HEK293 (cell line): ENCODE results near the gene LGALS3BP.
A peak's percentile ranks its signal among the peaks of the same experiment; 100 is the strongest.

Source experiments
- GLIS1 ChIP-seq: fragments of 450-650 bp; formaldehyde crosslinking; IDR thresholded peaks from 2 replicates; pipeline ENCODE4 v1.5.1; 2016; ENCODE audit warnings: missing biosample characterization, missing genetic modification characterization
- KLF8 ChIP-seq: fragments of 450-650 bp; formaldehyde crosslinking; IDR thresholded peaks from 2 replicates; pipeline ENCODE4 v1.5.1; 2016; ENCODE audit warnings: missing biosample characterization, missing genetic modification characterization
- KLF9 ChIP-seq: fragments of 450-650 bp; formaldehyde crosslinking; IDR thresholded peaks from 2 replicates; pipeline ENCODE4 v1.5.1; 2016; ENCODE audit warnings: missing biosample characterization, missing genetic modification characterization, low read depth
- SP2 ChIP-seq: fragments of 450-650 bp; formaldehyde crosslinking; IDR thresholded peaks from 2 replicates; pipeline ENCODE4 v1.5.1; 2016; ENCODE audit warnings: missing biosample characterization, missing genetic modification characterization
- SP3 ChIP-seq: fragments of 450-650 bp; formaldehyde crosslinking; IDR thresholded peaks from 2 replicates; pipeline ENCODE4 v1.5.1; 2016; ENCODE audit warnings: missing biosample characterization, missing genetic modification characterization
- SP7 ChIP-seq: fragments of 450-650 bp; formaldehyde crosslinking; IDR thresholded peaks from 2 replicates; pipeline ENCODE4 v1.5.1; 2016; ENCODE audit warnings: missing biosample characterization, missing genetic modification characterization
- ZBTB20 ChIP-seq: fragments of 450-650 bp; formaldehyde crosslinking; IDR thresholded peaks from 2 replicates; pipeline ENCODE4 v1.5.1; 2016; ENCODE audit warnings: missing biosample characterization, missing genetic modification characterization
- ZBTB8A ChIP-seq: fragments of 450-650 bp; formaldehyde crosslinking; IDR thresholded peaks from 2 replicates; pipeline ENCODE4 v1.5.1; 2016; ENCODE audit warnings: missing biosample characterization, missing genetic modification characterization
- ZFP69B ChIP-seq: fragments of 450-650 bp; formaldehyde crosslinking; IDR thresholded peaks from 2 replicates; pipeline ENCODE4 v1.5.1; 2016; ENCODE audit warnings: missing biosample characterization, missing genetic modification characterization
- ZNF335 ChIP-seq: fragments of 450-650 bp; formaldehyde crosslinking; conservative IDR thresholded peaks from 2 replicates; pipeline ENCODE4 v1.5.1; 2016; ENCODE audit warnings: missing biosample characterization, missing genetic modification characterization
- ZNF600 ChIP-seq: fragments of 450-650 bp; formaldehyde crosslinking; IDR thresholded peaks from 2 replicates; pipeline ENCODE4 v1.5.1; 2016; ENCODE audit warnings: missing biosample characterization, missing genetic modification characterization
- ZNF610 ChIP-seq: fragments of 450-650 bp; formaldehyde crosslinking; IDR thresholded peaks from 2 replicates; pipeline ENCODE4 v1.5.1; 2016; ENCODE audit warnings: missing biosample characterization, missing genetic modification characterization, borderline replicate concordance
- ZNF629 ChIP-seq: fragments of 450-650 bp; formaldehyde crosslinking; IDR thresholded peaks from 2 replicates; pipeline ENCODE4 v1.5.1; 2017; ENCODE audit warnings: missing biosample characterization, missing genetic modification characterization
- ZNF658 ChIP-seq: fragments of 450-650 bp; formaldehyde crosslinking; IDR thresholded peaks from 2 replicates; pipeline ENCODE4; 2016; ENCODE audit warnings: missing biosample characterization, missing genetic modification characterization
- ZNF785 ChIP-seq: fragments of 450-650 bp; formaldehyde crosslinking; IDR thresholded peaks from 2 replicates; pipeline ENCODE4 v1.5.1; 2016; ENCODE audit warnings: missing biosample characterization, missing genetic modification characterization
- TF ChIP-seq, protein P1 (sequence below): fragments of 450-650 bp; formaldehyde crosslinking; IDR thresholded peaks from 2 replicates; pipeline ENCODE4 v1.5.1; 2016; ENCODE audit warnings: missing biosample characterization, missing genetic modification characterization
- TF ChIP-seq, protein P2 (sequence below): fragments of 450-650 bp; formaldehyde crosslinking; IDR thresholded peaks from 2 replicates; pipeline ENCODE4 v1.5.0; 2017; ENCODE audit warnings: missing biosample characterization, missing genetic modification characterization, borderline replicate concordance
- TF ChIP-seq, protein P3 (sequence below): fragments of 450-650 bp; formaldehyde crosslinking; optimal IDR thresholded peaks from 2 replicates; pipeline ENCODE3; 2016; ENCODE audit warnings: missing biosample characterization, mild to moderate bottlenecking, missing genetic modification characterization
- TF ChIP-seq, protein P4 (sequence below): fragments of 450-650 bp; formaldehyde crosslinking; IDR thresholded peaks from 2 replicates; pipeline ENCODE4 v1.5.1; 2017; ENCODE audit warnings: missing biosample characterization, missing genetic modification characterization
- TF ChIP-seq, protein P5 (sequence below): fragments of 450-650 bp; formaldehyde crosslinking; conservative IDR thresholded peaks from 2 replicates; pipeline ENCODE4 v1.5.1; 2016; ENCODE audit warnings: low read depth, missing biosample characterization, missing genetic modification characterization
- TF ChIP-seq, protein P6 (sequence below): fragments of 450-650 bp; formaldehyde crosslinking; IDR thresholded peaks from 2 replicates; pipeline ENCODE4 v1.5.1; 2016; ENCODE audit warnings: missing biosample characterization, missing genetic modification characterization

LGALS3BP gene

DNA sequence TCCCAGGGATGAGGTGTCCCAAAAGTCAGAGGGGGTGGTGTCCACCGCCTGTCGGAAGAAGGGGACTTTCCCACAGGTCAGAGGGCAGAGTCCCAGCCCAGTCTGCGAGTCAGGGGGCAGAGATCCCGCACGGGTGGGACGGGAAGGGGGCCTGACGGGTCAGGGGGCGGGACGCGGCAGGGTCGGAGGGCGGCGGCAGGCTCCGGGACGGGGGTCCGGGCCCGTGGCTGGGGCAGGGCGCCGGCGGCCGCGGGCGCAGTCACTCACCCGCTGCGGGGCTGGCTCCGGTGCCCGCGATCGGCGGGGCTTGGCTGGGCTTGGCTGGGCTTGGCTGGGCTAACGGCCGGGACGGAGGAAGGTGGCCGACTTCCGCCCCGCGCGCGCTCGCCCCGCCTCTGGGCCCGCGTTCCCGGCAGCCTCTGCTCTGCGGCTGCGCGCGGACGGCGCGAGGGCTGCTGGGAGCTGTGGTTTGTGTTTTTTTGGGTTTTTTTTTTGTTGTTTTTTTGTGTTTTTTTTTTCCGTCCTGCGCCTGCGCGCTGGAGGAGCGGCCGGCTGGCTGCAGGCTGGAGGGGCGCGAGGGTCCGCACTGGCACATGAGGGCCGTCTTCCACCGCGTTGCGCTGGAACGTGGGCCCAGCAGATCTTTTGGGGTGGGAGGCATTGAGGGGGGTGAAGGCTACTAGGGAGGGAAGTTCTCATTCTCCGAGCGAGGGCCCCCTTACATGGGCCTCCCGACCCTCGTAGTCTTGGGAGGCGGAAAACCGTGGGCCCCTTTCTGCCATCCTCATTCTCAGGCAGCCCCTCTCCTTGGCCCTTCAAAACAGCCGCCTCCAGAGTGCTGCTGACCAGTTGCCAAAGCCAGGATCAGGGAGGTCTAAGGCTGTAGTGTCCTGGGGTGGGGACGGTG, 29.9 kb upstream of the LGALS3BP start, which contains the start of gene CANT1 (continued):
- 0 out of 2 replicates have a peak, but pooled peaks have one; percentile 24 for TF ChIP-seq KLF8 (tag by site-specific recombination)
- TF ChIP-seq ZNF610 (tag by site-specific recombination), result peak; percentile 83
- TF ChIP-seq ZNF785, result no peak
- TF ChIP-seq, protein P1, sequence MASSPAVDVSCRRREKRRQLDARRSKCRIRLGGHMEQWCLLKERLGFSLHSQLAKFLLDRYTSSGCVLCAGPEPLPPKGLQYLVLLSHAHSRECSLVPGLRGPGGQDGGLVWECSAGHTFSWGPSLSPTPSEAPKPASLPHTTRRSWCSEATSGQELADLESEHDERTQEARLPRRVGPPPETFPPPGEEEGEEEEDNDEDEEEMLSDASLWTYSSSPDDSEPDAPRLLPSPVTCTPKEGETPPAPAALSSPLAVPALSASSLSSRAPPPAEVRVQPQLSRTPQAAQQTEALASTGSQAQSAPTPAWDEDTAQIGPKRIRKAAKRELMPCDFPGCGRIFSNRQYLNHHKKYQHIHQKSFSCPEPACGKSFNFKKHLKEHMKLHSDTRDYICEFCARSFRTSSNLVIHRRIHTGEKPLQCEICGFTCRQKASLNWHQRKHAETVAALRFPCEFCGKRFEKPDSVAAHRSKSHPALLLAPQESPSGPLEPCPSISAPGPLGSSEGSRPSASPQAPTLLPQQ (tag by site-specific recombination), result peak; percentile 54; the same call in 1 of the 2 replicates
- no peak for TF ChIP-seq ZNF600 (tag by site-specific recombination)
- TF ChIP-seq, protein P2, sequence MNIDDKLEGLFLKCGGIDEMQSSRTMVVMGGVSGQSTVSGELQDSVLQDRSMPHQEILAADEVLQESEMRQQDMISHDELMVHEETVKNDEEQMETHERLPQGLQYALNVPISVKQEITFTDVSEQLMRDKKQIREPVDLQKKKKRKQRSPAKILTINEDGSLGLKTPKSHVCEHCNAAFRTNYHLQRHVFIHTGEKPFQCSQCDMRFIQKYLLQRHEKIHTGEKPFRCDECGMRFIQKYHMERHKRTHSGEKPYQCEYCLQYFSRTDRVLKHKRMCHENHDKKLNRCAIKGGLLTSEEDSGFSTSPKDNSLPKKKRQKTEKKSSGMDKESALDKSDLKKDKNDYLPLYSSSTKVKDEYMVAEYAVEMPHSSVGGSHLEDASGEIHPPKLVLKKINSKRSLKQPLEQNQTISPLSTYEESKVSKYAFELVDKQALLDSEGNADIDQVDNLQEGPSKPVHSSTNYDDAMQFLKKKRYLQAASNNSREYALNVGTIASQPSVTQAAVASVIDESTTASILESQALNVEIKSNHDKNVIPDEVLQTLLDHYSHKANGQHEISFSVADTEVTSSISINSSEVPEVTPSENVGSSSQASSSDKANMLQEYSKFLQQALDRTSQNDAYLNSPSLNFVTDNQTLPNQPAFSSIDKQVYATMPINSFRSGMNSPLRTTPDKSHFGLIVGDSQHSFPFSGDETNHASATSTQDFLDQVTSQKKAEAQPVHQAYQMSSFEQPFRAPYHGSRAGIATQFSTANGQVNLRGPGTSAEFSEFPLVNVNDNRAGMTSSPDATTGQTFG (tag by site-specific recombination), result no peak
- TF ChIP-seq SP7, result 0 out of 2 replicates have a peak, but pooled peaks have one; percentile 16
- peak; percentile 93 for TF ChIP-seq ZNF335
- 0 out of 2 replicates have a peak, but pooled peaks have one; percentile 6 for TF ChIP-seq GLIS1 (tag by site-specific recombination)
- TF ChIP-seq ZBTB20 (tag by site-specific recombination), result 0 out of 2 replicates have a peak, but pooled peaks have one; percentile 12
- TF ChIP-seq, protein P3, sequence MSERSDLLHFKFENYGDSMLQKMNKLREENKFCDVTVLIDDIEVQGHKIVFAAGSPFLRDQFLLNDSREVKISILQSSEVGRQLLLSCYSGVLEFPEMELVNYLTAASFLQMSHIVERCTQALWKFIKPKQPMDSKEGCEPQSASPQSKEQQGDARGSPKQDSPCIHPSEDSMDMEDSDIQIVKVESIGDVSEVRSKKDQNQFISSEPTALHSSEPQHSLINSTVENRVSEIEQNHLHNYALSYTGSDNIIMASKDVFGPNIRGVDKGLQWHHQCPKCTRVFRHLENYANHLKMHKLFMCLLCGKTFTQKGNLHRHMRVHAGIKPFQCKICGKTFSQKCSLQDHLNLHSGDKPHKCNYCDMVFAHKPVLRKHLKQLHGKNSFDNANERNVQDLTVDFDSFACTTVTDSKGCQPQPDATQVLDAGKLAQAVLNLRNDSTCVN (tag by site-specific recombination), result peak; percentile 73
- TF ChIP-seq KLF9 (tag by site-specific recombination), result peak; percentile 65; the same call in 1 of the 2 replicates
- TF ChIP-seq ZNF658 (tag by site-specific recombination), result no peak
- peak; percentile 61 for TF ChIP-seq ZBTB8A
- peak; percentile 68; the same call in 1 of the 2 replicates for TF ChIP-seq ZFP69B (tag by site-specific recombination)
- TF ChIP-seq, protein P4, sequence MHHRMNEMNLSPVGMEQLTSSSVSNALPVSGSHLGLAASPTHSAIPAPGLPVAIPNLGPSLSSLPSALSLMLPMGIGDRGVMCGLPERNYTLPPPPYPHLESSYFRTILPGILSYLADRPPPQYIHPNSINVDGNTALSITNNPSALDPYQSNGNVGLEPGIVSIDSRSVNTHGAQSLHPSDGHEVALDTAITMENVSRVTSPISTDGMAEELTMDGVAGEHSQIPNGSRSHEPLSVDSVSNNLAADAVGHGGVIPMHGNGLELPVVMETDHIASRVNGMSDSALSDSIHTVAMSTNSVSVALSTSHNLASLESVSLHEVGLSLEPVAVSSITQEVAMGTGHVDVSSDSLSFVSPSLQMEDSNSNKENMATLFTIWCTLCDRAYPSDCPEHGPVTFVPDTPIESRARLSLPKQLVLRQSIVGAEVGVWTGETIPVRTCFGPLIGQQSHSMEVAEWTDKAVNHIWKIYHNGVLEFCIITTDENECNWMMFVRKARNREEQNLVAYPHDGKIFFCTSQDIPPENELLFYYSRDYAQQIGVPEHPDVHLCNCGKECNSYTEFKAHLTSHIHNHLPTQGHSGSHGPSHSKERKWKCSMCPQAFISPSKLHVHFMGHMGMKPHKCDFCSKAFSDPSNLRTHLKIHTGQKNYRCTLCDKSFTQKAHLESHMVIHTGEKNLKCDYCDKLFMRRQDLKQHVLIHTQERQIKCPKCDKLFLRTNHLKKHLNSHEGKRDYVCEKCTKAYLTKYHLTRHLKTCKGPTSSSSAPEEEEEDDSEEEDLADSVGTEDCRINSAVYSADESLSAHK, result 0 out of 2 replicates have a peak, but pooled peaks have one; percentile 21
- TF ChIP-seq SP2, result peak; percentile 64
- TF ChIP-seq, protein P5, sequence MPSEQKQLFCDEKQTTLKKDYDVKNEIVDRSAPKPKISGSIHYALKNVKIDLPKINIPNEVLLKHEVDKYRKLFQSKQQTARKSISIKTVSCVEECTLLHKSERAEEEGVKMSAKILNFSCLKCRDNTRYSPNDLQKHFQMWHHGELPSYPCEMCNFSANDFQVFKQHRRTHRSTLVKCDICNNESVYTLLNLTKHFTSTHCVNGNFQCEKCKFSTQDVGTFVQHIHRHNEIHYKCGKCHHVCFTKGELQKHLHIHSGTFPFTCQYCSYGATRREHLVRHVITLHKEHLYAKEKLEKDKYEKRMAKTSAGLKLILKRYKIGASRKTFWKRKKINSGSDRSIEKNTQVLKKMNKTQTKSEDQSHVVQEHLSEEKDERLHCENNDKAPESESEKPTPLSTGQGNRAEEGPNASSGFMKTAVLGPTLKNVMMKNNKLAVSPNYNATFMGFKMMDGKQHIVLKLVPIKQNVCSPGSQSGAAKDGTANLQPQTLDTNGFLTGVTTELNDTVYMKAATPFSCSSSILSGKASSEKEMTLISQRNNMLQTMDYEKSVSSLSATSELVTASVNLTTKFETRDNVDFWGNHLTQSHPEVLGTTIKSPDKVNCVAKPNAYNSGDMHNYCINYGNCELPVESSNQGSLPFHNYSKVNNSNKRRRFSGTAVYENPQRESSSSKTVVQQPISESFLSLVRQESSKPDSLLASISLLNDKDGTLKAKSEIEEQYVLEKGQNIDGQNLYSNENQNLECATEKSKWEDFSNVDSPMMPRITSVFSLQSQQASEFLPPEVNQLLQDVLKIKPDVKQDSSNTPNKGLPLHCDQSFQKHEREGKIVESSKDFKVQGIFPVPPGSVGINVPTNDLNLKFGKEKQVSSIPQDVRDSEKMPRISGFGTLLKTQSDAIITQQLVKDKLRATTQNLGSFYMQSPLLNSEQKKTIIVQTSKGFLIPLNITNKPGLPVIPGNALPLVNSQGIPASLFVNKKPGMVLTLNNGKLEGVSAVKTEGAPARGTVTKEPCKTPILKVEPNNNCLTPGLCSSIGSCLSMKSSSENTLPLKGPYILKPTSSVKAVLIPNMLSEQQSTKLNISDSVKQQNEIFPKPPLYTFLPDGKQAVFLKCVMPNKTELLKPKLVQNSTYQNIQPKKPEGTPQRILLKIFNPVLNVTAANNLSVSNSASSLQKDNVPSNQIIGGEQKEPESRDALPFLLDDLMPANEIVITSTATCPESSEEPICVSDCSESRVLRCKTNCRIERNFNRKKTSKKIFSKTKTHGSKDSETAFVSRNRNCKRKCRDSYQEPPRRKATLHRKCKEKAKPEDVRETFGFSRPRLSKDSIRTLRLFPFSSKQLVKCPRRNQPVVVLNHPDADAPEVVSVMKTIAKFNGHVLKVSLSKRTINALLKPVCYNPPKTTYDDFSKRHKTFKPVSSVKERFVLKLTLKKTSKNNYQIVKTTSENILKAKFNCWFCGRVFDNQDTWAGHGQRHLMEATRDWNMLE (tag by site-specific recombination), result 0 out of 2 replicates have a peak, but pooled peaks have one; percentile 41
- TF ChIP-seq ZNF629 (tag by site-specific recombination), result 0 out of 2 replicates have a peak, but pooled peaks have one; percentile 13
- TF ChIP-seq SP3, result peak; percentile 75
- TF ChIP-seq, protein P6, sequence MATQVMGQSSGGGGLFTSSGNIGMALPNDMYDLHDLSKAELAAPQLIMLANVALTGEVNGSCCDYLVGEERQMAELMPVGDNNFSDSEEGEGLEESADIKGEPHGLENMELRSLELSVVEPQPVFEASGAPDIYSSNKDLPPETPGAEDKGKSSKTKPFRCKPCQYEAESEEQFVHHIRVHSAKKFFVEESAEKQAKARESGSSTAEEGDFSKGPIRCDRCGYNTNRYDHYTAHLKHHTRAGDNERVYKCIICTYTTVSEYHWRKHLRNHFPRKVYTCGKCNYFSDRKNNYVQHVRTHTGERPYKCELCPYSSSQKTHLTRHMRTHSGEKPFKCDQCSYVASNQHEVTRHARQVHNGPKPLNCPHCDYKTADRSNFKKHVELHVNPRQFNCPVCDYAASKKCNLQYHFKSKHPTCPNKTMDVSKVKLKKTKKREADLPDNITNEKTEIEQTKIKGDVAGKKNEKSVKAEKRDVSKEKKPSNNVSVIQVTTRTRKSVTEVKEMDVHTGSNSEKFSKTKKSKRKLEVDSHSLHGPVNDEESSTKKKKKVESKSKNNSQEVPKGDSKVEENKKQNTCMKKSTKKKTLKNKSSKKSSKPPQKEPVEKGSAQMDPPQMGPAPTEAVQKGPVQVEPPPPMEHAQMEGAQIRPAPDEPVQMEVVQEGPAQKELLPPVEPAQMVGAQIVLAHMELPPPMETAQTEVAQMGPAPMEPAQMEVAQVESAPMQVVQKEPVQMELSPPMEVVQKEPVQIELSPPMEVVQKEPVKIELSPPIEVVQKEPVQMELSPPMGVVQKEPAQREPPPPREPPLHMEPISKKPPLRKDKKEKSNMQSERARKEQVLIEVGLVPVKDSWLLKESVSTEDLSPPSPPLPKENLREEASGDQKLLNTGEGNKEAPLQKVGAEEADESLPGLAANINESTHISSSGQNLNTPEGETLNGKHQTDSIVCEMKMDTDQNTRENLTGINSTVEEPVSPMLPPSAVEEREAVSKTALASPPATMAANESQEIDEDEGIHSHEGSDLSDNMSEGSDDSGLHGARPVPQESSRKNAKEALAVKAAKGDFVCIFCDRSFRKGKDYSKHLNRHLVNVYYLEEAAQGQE (tag by site-specific recombination), result 0 out of 2 replicates have a peak, but pooled peaks have one; percentile 16
